Kidney tubule cell (primary cell): ENCODE measurements around the gene DYSF.

Source experiments
- DNase-seq: peaks from one replicate; pipeline ENCODE4 v3.0.0-alpha.2; 2018; ENCODE audit warnings: low spot score

The DYSF gene

DNA sequence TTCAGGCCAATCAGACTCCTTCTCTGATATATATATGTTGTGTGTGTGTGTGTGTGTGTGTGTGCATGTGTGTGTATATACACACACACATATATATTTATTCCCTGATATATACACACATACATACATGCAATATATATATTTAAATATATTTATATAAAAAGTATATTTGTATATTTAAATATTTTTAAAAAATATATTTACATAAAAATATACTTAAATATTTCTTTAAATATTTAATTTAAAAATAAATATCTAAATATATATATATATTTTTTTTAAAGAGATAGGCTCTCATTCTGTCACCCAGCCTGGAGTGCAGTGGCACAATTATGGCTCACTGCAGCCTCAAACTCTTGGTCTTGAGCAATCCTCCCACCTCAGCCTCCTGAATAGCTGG, 281.3 kb downstream of the DYSF start:
- no peak for DNase-seq

DNA sequence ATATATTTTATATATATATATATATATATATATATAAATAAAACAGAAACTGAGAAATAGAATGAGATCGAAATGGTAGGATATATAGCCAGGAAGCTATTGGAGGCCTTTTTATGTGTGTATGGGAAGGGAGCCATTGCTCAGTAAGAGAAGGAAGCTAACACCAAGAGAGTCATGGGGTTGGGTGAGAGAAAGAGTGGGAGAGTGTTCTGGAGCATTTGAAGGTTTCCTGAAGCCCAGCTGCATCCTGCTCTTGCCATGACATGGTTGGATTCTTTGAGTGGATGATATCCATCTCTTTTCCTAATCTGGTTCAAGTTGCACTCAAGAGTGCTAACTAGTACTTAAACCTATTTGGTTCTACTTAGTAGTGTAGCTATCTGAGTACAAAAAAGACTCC, 282.3 kb downstream of the DYSF start:
- no peak for DNase-seq
